CD4-positive, alpha-beta T cell treated with Interleukin-15 for 4 hours (primary cell): ENCODE measurements around the gene SESTD1.

Source experiments
- DNase-seq: peaks from one replicate; pipeline ENCODE4 v3.0.0-alpha.2; 2020; ENCODE audit warnings: low spot score

SESTD1 gene

DNA sequence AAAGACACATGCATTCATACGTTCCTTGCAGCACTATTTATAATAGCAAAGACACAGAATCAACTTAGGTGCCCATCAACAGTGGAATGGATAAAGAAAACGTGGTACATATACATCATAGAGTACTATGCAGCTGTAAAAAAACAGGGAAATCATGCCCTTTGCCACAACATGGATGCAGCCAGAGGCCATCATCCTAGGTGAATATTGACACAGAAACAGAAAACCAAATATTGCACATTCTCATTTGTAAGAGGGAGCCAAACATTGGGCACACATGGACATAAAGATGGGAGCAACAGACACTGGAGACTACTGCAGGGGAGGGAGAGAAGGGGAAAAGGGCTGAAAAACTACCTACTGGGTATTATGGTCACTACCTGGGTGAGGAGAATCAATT lies 73.5 kb downstream of the SESTD1 start:
- no peak for DNase-seq

DNA sequence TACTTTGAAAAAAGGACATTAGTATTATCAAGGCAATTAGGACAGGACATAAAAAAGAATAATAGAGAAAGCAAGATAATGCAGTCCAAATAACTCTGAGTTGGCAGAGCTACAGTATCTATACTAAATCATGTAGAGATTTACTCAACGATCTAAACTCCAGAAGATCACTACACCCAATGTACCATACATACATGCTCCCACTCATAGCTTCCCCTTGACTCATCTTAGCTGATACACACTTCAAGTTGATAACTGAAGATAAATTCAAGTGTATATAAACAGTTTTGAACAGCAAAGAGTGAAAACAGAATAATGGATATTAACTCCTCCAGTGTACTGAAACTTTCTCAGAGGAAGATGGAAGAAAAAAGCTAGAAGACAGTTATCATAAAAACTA lies 78.5 kb downstream of the SESTD1 start:
- no peak for DNase-seq

DNA sequence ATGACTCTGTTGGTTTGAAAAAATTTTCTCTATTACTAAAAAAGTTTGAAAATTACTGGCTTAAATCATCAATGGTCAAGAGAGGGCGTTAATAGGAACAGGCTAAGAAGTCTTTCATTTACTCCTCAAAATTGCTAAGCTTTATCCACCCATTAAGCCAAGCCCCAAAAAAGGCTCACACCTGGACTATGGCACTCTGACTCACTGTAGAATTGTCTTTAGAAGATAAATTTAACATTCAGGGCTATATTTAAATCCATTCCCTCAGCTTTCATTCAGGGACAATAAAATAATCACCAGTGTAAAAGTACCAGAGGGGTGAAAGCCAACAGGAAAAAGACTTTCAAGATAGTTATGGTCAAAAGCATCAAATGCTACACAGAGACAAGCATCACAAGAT lies 80.0 kb downstream of the SESTD1 start:
- no peak for DNase-seq

DNA sequence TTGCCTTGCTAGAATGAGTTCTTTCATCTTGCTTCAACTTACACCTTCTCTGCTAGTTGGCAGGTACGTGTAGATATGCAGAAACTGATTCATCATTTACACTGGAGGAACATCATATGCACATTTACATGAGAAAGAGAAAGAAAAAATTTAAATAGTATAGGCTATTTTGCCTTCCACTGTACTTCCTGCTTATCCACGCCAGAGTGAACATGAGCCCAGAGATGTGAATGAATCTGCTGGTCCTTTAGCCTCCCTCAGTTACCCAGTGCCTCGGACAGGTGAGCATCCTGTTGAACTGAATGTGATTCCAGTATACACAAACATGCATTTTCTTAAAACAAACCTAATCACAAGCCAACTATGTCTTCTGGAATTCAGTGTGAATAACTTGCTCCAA lies 83.6 kb downstream of the SESTD1 start:
- DNase-seq: no peak

DNA sequence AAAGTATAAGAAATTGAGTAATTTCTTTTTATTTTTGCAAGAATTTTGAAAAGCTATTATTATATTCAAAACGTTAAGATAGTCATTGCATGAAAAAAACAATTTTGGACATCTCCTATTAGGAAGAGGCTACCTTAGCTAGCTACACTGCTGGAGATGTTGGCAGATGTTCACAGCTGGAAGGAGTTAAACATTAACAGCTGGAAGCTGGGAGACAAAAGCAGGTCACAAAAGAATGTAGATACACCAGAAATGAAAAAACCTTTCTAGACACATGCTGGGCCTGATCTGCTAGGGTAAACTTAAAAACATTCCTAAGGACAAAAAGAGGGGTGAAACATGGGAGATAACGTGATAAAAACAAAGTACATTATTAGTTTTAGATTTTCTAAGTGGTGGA lies 84.4 kb downstream of the SESTD1 start:
- no peak for DNase-seq

DNA sequence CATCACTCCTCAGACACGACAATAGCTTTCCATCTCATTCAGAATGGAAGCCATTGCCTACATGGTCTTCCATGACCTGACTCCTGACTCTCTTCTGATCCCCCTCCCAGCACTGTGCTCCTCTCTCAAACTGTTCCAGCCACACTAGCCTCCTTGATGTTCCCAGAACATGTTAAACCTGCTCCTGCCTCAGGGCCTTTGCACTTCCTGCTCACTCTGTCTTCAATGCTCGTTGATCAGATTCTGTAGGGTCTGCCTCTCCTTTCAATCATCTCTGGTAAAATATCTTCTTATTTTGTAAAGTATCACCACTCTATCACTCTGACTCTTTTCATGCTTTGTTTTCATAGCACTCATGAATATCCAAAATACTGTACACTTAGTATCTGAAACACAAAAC lies 84.9 kb downstream of the SESTD1 start:
- no peak for DNase-seq

DNA sequence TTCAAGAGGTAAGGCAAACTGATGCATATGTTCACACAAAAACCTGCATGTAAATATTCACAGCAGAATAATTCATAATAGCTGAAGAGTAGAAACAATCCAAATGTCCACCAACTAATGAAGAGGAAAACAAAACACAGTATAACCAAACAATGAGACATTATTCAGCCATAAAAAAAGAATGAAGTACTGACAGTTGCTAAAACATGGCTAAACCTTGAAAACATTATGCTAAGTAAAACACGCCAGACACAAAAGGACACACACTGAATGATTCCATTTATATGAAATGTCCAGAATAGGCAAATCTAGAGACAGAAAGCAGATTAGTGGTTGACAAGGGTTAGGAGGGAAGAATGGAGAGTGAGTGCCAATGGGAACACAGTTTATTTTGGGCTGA lies 86.9 kb downstream of the SESTD1 start:
- no peak for DNase-seq

DNA sequence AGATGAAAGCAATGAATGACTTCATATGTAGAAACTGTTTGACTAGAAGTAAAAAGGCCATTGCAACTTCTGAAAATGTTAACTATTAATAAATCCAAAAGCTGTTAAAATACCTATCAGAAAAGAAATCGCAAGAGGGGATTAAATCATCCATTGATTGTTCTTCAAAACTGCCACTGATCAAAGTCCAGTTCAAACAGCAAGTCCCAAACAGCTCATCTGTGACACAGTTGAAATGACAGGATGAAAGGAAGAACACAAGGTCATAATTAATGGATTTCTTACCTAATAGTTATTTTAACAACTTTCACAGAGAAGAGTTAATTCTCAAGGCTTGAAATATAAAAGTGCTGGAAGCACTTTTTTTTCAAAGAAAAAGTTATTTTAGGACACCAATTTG lies 90.4 kb downstream of the SESTD1 start:
- DNase-seq: no peak

DNA sequence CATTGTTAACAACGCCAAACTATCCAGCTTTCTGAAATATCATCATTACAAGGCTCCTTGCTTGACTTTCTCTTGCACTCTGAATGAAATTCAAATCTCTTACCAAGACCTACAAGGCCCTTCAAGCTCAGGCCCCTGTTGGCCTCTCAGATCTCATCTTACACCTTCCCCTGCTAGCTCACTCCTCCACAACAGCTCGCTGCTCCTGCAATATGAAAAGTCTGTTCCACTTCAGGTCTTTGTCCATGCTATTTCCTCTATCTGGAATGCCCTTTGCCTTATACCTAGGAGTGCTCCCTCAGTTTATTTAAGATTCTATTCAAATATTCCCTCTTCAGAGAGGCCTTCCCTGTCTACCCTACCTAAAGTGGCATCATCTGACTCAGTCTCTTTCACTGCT lies 91.7 kb downstream of the SESTD1 start:
- no peak for DNase-seq

DNA sequence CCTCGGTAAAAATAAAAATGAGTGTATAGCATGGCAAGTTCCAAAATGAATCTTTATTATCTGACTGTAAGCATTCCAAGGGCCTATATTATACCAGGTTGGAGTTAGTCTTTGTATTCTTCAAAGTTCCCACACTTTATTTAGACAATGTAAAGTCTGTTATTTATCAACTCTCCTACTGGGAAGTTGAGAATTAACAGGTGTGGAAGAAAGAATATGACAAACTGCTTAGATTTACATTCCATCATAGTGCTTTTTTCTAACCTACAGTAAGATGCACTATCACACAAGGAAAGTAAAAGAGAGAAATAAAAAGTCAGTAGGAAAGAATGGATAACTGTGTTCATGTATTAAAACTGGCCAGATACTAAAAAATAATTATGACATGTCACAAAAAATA lies 93.3 kb downstream of the SESTD1 start:
- no peak for DNase-seq

DNA sequence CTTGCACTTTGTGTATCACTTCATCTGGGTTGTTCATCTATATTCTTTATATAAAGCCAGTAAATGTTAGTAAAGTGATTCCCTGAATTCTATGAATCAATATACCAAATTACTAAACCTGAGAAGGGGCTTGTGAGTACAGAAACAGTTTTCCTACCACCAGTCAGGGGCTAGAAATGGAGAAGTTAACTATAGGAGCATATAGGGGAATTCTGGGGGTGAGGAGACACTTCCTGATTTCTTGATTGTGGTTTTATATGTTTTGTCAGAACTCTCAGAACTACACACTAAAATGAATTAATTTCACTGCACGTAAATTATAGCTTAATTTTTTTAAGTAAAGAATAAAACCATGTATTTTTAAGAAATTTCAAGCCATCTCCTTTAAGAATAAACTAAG lies 93.7 kb downstream of the SESTD1 start:
- no peak for DNase-seq

DNA sequence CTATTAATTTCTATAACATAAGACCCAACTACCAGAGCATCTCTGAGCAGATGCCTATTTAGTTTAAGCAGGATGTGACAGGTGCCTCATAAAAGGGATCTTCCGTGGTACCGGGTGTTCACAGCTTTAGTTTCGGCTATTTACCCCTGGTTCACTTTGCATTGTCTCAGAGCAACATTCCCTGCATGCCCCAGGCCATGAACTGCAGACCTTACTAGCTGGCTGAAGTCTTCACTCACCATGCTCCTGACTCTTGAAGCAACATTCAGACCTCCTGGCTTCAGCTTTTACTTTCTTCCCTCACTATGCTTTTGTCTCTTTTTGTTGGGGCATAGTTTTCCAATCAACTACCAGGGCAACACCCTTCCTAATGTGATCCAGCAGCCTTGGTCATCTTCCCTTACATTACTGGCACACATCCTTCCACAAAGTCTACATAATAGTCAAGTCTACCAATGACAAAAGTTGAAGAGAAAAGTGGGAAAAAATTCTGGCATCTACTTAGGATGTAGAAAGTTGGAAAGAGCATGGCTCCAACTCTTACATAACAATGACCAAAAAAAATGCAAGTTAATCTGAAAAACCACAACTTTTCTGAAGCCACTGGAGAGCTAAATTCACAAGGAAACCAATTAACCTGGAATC lies 99.2 kb downstream of the SESTD1 start:
- DNase-seq: no peak

DNA sequence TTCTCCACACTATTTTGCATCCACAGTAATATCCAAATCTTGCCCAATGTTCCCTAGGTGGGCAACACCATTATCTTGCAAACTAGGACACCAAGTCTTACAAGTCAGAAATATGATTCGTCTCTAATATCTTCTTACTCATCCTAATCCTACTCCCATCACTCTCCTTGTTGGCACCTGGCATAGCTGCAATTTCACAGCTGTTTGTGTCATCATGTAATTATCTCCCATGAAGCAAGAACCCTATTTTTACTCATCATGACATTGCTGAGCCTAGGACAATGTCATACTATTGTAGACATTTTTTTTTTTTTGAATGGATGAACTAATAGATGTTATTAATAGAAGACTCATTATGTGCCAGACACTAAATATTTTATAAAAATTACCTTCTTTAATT lies 123.4 kb downstream of the SESTD1 start:
- DNase-seq: no peak

DNA sequence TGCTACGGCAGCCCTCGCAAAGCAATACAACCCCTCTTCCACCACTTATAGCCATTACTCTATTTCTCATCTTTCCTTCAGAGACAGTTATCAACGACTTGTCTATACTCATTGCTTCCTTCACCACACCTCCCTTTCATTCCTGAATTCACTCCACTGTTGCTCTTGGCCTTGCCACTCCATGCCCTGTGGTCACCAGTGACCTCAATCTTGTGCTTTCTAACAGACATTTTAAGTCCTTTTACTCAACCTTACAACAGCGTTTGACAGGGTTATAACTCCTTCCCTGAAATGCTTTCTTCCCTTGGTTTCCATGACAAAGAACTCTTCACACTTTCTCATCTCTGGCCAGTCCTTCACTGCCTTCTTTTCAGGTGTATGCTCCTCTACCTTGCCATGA lies 124.1 kb downstream of the SESTD1 start:
- DNase-seq: no peak

DNA sequence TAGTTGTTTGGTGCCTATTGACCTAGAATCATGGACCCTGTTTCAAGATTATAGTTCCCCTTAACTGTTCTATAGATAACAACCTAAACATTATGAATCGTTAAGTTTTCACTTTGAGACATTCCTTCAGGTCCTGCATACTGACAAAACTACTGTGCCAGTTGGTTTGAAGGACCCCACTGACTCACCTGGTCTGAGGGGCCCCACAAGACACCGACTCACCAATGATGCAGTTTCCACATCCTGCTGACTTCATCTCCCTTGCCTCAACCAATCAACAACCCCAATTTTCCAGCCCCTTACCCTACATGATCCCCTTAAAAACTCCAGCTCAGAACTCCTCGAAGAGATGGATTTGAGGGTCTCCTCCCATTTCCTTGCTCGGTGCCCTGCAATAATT lies 125.1 kb downstream of the SESTD1 start:
- DNase-seq: no peak

DNA sequence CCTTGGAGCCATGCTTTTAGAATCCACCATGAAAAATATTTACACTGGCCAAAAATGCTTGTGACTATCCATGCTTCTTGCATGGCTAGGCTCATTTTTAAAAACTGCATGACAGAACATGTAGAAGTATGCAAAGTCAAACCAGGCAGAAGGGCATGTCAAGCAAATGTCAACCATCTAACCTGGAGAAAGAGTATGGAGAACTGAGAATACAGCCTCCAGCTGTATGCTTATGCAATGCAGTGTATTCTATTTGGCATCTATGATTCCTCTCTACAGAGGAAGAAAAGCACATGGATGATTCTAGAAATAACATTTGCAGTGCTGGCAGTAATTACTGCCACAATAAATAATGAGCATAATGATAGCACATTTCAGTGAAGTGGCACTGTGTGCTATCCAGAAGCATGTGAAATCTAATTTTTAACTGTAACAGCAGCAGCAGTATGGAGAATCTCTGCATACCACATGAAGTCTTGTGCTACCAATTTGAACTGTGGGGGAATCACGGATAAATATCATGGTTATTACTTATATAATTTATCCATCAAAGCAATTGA lies 127.4 kb downstream of the SESTD1 start:
- DNase-seq: no peak

DNA sequence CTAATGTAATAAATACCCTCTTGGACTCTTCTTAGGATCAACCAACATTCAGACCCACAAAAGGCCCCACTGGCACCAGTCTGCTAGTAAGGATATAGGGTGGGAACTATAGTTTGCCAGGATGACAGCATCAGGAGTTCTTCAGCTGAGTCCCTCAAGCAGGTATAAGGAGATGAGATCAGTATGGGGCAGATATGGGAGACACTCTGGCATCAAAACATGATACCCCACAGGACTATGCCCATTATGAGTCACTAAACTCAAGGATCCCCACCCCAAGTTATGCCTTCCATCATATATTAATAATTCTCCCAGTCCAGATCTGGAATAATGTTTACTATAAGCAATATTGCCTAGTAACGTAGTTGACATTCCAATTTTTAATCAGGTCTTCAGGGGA lies 131.6 kb downstream of the SESTD1 start:
- no peak for DNase-seq

DNA sequence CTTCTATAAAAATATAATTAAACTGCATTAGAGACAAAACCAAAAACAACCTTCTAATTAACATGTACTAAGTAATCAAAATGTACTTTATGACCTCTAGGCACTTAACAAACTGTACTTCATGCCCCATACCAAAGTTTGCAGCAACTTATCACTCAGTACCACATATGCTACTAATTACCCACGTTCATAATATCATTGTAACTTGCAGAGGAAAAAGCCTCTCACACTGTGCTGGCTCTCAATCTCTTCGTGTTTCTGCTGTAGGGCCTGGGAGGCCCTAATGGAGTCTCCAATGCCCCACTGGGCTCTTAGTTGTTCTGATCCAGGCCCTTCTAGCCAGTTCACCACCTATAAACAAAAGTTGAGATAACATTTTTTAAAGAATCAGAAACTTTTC lies 132.6 kb downstream of the SESTD1 start:
- DNase-seq: no peak

DNA sequence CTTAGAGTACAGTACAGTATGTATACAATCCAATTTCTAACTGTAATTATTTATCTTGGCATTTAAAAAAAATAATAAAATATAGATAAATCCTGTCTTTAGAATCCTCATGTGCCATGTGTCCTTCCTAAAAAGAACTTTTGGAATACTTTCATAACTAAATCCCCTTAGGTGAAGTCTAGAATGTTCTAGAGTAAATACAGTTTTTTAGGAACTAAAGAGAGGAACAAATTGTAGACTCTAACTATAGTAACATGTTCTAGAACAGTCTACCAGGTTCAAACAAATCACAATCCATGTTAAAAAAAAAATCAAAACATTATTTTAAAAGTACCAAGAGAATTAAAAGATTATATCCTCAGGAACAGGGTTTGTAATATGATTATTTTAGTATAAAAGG lies 134.1 kb downstream of the SESTD1 start:
- DNase-seq: no peak

DNA sequence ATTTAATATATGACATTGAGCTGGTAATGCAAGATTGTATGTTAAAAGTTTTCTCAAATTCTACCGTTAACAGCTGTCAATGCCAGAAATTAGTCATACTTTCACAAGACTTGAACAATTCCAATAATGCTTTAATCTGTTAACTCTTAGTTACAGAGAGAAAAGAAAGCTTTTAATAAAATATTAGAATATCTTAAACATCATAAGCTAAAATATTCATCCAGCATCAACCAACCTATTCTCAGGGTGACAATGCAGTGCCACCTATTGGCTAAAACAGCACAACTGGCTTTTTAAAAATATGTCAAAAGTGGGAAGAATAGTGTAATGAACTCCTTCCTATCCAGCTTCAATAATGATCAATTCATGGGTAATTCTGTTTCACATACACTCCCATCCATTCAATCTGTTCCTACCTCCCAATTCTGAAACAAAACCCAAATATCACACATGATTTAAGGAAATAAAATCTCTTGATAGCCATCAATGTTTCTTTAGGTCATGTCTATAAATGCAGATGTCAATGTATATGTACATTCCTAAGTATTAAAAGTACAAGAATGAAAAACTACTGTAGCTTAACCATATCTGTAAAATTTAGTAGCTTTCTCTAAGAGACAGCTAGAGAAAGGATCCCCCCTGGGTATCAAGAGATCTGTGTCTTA lies 134.9 kb downstream of the SESTD1 start:
- DNase-seq: peak; percentile 28

DNA sequence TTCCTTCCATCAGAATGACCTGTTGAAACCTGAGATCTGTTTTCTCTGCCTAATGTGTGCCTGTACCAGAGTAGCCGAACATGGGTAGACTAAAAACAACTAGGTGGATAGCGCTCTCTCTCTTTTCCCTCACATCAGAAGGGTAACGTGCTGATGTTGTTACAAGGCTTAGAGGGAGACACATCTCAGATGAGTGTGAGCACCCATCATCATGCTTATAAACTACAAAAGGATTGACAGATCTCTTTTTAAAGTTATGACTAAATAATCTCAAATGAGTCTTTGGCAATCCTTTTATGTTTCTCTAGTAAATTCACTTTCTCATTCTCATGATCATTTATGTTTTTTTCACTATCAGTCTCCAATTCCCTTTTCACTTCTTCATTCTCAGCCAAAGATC lies 139.2 kb downstream of the SESTD1 start:
- DNase-seq: no peak

DNA sequence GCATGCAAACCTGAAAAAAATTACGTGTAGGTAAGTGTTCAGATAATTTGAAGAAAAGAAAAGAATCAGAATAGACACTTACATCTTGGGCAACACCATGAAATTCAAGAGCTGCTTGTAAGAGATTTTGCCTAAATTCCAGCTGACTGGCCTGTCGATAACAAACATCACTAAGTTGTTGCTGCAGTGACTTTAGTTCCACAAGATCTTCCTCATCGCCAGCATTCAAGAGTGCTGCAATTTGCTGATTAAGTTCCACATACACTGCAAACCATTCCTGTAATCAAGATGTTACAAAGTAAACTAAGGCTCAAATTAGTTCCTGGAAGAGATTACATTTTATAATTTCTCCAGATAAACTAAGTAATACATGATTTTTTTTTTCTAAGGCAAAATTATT lies 140.3 kb downstream of the SESTD1 start:
- DNase-seq: no peak

DNA sequence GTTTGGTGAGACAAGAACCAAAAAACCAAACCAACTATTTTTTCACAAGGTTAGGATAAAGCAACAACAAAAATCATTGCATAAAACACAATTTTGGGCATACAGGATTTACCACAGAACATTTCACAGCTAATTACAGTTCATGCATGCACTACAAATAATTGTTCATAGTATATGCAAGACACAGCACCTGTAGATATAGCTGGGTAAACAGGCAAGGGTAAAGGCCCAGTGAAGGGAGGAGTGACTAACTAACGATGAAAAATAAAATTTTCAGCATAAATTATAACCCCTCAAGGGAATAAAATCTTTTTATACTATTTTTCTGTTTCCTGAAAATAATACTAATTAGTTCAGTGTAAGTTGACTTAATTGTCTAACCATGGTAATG lies 141.4 kb downstream of the SESTD1 start:
- no peak for DNase-seq

DNA sequence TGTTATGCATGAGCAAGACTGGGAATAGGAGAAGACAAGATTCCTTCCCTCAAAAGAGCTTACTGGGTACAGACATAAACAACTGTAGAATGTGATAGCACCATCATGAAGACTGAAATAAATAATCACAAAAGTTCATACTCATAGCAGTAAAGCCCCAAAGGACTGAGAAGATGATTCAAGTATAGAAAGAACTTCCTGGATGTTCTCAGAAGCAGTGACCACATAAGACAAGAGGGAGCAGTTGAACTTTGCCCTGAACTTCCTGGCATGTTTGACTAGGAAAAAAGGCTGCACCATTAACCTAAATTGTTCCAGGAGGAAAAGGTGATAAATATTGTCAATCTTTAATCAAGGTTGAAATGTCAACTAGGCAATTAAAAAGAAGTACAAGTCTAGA lies 156.9 kb downstream of the SESTD1 start:
- DNase-seq: no peak
